SK-N-DZ (cell line): ENCODE measurements around the gene SNX11.

Source experiments
- DNase-seq: peaks from one replicate; pipeline ENCODE4 v3.0.0-alpha.2; 2015; ENCODE audit warnings: low spot score

Gene SNX11

GRCh38 chr17:48095611-48096010, 12.0 kb upstream of the SNX11 start:
- no peak for DNase-seq

- DNase-seq, result no peak
Measured at GRCh38 chr17:48100160-48100559, 7.4 kb upstream of the SNX11 start.

- DNase-seq, result no peak
Measured at GRCh38 chr17:48100591-48101011, 7.0 kb upstream of the SNX11 start.

- peak; percentile 98 for DNase-seq
Measured at GRCh38 chr17:48101012-48101720, 6.4 kb upstream of the SNX11 start, which contains the start of gene CBX1. Gene CBX1 (minus strand): TSS chr17:48101478. CDS start chr17:48077004, 24,474 bp downstream.

GRCh38 chr17:48102043-48102750, 5.4 kb upstream of the SNX11 start:
- DNase-seq, result no peak

GRCh38 chr17:48102798-48103715, 4.5 kb upstream of the SNX11 start:
- DNase-seq, result no peak

- no peak for DNase-seq
Measured at GRCh38 chr17:48104440-48104839, 3.1 kb upstream of the SNX11 start.

DNA sequence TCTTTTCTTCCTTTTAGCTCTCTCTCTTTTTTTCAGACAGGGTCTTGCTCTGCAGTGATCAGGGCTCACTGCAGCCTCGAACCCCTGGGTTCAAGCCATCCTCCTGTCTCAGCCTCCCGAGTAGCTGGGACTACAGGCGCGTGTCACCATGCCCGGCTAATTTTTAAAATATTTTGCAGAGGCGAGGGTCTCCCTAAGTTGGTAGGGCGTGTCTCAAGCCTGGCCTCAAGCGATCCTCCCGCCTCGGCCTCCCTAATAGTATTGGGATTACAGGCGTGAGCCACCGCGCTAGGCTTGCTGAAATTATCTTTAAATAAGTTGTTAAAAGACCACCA, 797 bp upstream of the SNX11 start:
- no peak for DNase-seq

- DNase-seq, result no peak
Measured at GRCh38 chr17:48110761-48111160, 3.2 kb downstream of the SNX11 start.

GRCh38 chr17:48111937-48112241, 4.3 kb downstream of the SNX11 start:
- no peak for DNase-seq

DNA sequence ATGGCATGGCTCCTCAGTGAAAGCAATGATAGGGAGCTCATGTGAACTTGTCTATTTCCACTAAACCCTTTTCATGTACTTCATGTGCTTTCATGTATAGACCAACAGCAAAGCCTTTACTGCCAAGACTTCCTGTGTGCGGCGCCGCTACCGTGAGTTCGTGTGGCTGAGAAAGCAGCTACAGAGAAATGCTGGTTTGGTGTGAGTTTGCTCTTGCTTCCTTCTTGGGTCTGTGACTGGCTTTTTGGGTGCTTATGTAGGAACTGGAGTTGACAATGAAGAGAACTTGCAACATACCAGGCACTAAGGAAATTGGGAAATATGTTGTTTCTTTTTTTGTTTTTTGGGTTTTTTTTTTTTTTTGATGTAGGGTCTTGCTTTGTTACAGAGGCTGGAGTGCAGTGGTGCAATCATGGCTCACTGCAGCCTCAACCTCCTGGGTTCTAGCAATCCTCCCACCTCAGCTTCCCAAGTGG, 5.7 kb downstream of the SNX11 start:
- DNase-seq, result no peak

DNA sequence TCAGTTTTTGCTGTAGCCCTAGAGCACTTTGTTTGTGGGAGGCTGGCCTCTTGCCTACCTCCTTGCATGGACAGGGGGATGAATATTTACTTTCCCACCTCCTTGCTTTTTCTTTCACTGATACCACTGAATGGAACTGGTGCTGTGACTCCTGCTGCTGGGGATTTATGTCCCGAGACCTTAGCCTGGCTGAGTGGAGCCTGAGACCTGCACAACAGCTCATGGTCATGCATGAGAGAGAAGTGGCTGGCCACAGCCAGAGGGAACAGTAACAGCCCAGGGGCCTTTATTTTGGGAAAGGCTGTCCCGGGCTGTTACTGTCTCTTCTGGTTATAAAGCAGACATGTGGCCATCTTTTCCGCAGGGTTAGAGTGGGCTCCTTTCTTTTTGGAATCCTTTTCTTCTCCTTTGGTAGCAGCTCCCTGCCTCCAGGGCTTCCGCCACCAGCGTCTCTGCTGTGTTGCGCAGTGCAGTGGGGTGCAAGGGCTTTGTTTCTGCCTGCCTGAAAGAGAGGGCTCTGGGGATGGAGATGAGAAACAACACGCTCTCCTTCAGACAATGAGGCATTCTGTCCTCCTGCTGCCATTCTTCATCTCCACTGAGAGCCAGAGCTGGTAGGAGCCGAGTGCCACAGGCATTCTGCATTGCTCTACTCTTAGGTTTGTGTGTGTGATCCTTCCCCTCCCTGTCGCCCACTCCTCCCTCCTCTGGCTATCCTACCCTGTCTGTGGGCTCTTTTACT, 14.5 kb downstream of the SNX11 start:
- no peak for DNase-seq

GRCh38 chr17:48122665-48123045, 15.1 kb downstream of the SNX11 start:
- no peak for DNase-seq

DNA sequence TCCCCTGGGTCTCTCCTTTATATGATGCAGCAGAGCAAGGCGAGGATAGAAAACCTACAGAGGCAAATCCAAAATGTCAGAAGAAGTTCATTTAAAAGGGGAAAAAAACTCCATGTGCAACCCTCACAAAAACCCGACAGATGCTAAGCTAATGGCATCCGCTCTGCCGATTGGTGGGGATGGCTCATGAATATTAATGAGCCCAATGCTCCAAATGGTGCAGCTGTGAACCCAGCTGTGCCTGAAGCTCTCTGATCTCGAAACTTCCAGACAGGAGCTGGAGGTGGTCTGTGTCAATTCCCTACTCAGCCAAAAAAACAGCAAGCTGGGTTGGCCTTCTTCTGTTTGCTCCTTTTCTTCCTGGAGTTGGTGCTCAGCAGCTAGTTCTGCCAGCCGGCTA, 15.5 kb downstream of the SNX11 start:
- DNase-seq, result no peak

DNA sequence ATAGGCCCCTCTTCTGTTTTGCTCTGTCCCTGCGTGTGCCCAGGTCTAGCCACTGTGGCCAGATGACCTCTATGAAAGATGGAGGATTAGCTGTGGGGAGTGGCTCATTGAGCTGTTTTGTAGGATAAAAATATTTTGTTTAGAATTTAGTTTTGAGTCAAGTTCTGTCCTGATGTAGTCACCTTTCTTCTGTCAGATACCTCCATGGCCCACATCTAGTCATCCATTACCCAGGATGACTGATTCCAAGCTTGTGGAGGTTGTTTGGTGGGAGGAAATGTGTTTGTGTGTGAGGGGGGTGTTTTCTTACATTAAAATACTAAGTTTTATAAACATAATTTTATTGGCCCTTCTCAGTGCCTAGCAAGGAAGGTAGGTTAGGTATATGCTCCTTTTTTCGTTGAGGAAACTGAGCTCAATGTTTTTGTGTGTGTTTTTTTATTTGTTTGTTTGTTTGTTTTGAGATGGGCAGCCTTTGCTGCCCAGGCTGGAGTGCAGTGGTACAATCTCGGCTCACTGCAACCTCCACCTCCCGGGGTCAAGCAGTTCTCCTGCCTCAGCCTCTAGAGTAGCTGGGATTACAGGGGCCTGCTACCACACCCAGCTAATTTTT, 16.3 kb downstream of the SNX11 start:
- DNase-seq, result no peak

- DNase-seq, result peak; percentile 64
Measured at GRCh38 chr17:48125829-48126531, 18.4 kb downstream of the SNX11 start.

GRCh38 chr17:48126532-48126850, 18.9 kb downstream of the SNX11 start:
- DNase-seq, result no peak

DNA sequence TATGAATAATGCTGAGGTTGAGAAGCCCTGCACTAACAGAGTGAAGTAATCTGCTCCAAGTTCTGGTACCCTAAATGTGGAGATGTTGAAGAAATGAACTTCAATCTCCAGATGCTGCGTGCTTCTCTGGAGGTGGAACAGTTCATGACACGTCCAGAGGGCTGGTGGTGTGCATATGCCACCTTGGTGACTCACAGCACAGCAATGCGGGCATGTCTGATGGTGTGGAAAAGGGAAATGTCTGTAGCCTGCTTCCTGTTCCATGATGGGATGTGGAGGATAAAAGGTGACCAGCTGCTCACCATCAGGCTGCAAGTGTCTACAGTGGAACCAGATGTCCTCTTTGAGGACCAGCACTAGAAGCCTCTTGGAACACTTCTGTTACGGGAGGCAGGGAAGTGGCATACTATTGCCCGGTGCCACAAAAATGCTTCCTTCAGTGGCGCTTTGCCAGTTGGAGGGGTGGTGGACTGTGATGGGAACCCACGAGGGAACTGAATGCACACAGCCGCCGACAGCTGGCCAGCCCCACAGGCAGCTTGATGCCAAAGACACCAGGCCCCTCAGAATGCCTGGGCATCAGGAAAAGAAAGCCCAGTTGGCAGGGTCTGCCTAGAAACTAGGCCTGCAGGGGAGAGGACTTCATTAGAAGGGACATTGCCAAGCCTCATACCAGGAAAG, 19.9 kb downstream of the SNX11 start:
- no peak for DNase-seq

DNA sequence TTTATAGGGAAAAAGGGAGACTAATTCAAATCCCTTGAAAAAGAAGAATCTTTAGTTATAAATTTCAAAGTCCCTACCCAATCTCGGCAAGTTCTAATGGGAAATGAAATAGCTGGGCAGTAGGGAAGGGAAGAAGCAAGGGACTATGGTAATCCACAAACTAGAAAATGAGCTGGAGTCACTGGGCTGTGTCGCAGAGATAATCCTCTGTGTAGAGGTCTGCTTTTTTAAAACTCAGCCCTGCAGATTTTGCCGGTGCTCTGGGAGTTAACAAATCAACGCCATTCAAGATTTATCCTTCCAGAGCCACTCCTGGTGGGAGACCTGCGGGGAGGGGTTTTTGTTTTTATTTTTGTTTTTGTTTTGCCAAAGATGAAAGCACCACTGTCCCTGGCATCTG, 20.8 kb downstream of the SNX11 start:
- DNase-seq, result no peak

- DNase-seq, result peak; percentile 91
Measured at GRCh38 chr17:48129981-48130380, 22.4 kb downstream of the SNX11 start.
